HCT116 (cell line): ENCODE data around the gene LSM11.

Experiments used
- CEBPB ChIP-seq: IDR thresholded peaks from 2 replicates; pipeline ENCODE4 v1.6.1; 2012; ENCODE audit warnings: low read depth
- EZH2 ChIP-seq: fragments of 200-600 bp; sonication (generic); IDR thresholded peaks from 2 replicates; pipeline ENCODE4 v1.6.1; 2017; ENCODE audit warnings: antibody characterized with exemption, mixed run types
- EZH2phosphoT487 ChIP-seq: fragments of 200-600 bp; IDR thresholded peaks from 2 replicates; pipeline ENCODE4 v1.6.1; 2018; ENCODE audit warnings: antibody characterized with exemption, borderline replicate concordance
- POLR2A ChIP-seq: IDR thresholded peaks from 2 replicates; pipeline ENCODE4 v1.7.0; 2011; ENCODE audit warnings: borderline replicate concordance; ENCODE audit not compliant: insufficient read depth, insufficient read length; ENCODE audit errors: extremely low read depth
- POLR2AphosphoS5 ChIP-seq: IDR thresholded peaks from 2 replicates; pipeline ENCODE4 v1.6.1; 2011; ENCODE audit warnings: mild to moderate bottlenecking, low read depth, low read length, moderate library complexity
- SIN3A ChIP-seq: IDR thresholded peaks from 2 replicates; pipeline ENCODE4 v1.6.1; 2012; ENCODE audit warnings: low read depth
- TCF7L2 ChIP-seq: IDR thresholded peaks from 2 replicates; pipeline ENCODE4 v1.7.0; 2011; ENCODE audit warnings: borderline replicate concordance, inconsistent platforms; ENCODE audit not compliant: insufficient read depth, insufficient read length; ENCODE audit errors: extremely low read depth
- TF ChIP-seq, protein P1 (sequence below): IDR thresholded peaks from 2 replicates; pipeline ENCODE4 v1.6.1; 2012
- TF ChIP-seq, protein P2 (sequence below): IDR thresholded peaks from 2 replicates; pipeline ENCODE4 v1.6.1; 2012
- TF ChIP-seq, protein P3 (sequence below), 3 experiments: fragments of 200-600 bp in 1 of 3; sonication (generic) in 1 of 3; IDR thresholded peaks in 2 of 3; conservative IDR thresholded peaks in 1 of 3; 2 replicates each; pipeline ENCODE4 v1.5.1; 2012 to 2017; ENCODE audit warnings: low read depth in 2 of 3, low read length in 2 of 3, antibody characterized with exemption in 1 of 3, borderline replicate concordance in 1 of 3, control low read depth in 1 of 3, mild to moderate bottlenecking in 1 of 3, mixed read lengths in 1 of 3, mixed run types in 1 of 3, moderate library complexity in 1 of 3; ENCODE audit not compliant: insufficient read depth in 1 of 3

DNA sequence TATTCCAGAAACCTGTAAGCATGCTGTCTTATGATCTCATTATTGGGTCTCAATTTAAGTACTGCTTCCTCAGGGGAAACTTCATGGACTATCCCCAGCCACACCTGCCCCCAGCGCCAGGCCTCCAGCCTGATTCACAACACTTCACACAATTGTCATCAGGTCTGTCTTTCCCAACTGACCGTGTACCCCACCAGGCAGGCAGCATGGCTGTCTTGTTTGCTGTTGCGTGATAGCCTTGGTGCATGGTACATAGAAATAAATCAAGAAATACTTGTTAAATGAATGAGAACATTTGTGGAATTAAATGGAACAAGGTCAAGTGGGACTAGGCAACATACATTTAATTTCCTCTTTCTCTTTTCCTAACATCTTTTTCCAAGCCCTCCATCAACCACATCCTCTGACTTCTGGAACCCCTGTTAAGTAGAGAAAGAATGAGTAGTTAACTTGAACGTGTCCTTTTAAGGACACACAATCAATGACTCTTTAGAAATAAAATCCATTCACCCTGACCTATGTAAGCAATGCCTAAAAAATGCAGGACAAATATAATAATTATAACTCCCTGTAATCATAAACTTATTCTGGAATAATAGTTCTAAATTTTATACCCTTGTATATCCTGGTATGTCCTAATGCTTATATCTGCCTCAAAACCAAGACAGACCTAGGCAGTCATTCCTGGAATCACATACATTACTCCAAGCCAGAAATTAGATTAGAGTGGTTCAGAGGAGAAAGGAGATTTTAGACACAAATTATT, 29.5 kb upstream of the LSM11 start:
- TF ChIP-seq POLR2A: no peak
- TF ChIP-seq, protein P1, sequence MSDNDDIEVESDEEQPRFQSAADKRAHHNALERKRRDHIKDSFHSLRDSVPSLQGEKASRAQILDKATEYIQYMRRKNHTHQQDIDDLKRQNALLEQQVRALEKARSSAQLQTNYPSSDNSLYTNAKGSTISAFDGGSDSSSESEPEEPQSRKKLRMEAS: no peak
- TF ChIP-seq, protein P2, sequence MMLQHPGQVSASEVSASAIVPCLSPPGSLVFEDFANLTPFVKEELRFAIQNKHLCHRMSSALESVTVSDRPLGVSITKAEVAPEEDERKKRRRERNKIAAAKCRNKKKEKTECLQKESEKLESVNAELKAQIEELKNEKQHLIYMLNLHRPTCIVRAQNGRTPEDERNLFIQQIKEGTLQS: no peak
- TF ChIP-seq, protein P3, sequence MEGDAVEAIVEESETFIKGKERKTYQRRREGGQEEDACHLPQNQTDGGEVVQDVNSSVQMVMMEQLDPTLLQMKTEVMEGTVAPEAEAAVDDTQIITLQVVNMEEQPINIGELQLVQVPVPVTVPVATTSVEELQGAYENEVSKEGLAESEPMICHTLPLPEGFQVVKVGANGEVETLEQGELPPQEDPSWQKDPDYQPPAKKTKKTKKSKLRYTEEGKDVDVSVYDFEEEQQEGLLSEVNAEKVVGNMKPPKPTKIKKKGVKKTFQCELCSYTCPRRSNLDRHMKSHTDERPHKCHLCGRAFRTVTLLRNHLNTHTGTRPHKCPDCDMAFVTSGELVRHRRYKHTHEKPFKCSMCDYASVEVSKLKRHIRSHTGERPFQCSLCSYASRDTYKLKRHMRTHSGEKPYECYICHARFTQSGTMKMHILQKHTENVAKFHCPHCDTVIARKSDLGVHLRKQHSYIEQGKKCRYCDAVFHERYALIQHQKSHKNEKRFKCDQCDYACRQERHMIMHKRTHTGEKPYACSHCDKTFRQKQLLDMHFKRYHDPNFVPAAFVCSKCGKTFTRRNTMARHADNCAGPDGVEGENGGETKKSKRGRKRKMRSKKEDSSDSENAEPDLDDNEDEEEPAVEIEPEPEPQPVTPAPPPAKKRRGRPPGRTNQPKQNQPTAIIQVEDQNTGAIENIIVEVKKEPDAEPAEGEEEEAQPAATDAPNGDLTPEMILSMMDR (IDR thresholded peaks at IDR 0.05 in 2 of 3, conservative IDR thresholded peaks at IDR 0.05 in 1 of 3; ENCODE audit: borderline replicate concordance in 1 of 3, insufficient read depth in 1 of 3, low read depth in 2 of 3, low read length in 2 of 3): no peak
- no peak for TF ChIP-seq SIN3A
- no peak for TF ChIP-seq EZH2phosphoT487
- no peak for TF ChIP-seq EZH2
- TF ChIP-seq POLR2AphosphoS5: no peak
- no peak for TF ChIP-seq TCF7L2
- TF ChIP-seq CEBPB: no peak
